ENCODE measurements around the gene RITA1.
"Not testable (repeated sequence)": the region's sequence is repeated elsewhere in the genome, so short reads cannot be mapped to it uniquely, and the experiment has no call there.

Gene RITA1

DNA sequence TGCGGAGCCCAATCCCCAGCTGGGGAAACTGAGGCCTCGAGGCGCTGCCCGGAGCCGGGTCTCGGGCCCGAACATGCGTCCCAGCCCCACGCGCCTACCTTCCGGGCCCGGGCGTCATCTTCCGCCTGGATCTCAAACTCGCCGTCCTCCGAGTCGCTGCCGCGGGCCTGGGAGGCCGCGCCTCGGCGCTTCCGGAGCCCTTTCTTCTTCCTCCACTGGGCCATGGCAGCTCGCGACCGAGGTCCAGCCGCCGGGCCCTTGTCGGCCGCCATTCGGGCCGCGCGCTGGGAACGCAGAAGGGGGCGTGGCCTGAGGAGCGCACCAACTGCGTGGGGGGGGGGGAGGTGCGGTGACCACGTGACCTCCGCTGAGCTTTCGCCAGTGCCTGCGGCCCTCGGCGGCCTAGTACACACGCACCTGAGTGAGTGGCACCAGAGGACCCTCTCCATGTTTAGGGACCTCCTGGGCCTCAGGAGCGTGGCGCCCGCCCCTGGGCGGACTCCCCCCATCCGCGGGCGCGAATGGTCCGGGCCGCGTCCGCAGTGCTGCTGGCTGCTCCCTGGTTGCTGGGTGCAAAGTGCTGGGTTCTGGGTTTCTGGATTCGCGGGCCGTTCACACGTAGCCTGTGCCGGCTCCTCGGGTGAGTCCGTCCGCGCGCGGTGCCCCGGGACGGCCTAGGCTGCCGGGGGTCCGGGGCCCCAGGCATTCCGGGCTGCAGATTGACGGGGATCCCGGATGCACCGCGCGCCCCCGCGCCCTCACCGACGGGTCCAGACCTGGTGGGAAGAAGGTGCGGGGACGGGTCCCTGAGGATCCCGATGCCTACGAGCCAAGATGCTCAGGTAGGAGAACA, at the start of gene RITA1, which contains the start of gene DDX54:
RITA1 (plus strand) TSS at position 542 of the 853 bp plus-strand sequence. CDS start 1,026 bp downstream, outside the sequence.
DDX54 (minus strand) TSS at position 299 of the 853 bp plus-strand sequence; CDS start at position 272, 27 bp downstream.
- DNase-seq = peak; percentile 68

DNA sequence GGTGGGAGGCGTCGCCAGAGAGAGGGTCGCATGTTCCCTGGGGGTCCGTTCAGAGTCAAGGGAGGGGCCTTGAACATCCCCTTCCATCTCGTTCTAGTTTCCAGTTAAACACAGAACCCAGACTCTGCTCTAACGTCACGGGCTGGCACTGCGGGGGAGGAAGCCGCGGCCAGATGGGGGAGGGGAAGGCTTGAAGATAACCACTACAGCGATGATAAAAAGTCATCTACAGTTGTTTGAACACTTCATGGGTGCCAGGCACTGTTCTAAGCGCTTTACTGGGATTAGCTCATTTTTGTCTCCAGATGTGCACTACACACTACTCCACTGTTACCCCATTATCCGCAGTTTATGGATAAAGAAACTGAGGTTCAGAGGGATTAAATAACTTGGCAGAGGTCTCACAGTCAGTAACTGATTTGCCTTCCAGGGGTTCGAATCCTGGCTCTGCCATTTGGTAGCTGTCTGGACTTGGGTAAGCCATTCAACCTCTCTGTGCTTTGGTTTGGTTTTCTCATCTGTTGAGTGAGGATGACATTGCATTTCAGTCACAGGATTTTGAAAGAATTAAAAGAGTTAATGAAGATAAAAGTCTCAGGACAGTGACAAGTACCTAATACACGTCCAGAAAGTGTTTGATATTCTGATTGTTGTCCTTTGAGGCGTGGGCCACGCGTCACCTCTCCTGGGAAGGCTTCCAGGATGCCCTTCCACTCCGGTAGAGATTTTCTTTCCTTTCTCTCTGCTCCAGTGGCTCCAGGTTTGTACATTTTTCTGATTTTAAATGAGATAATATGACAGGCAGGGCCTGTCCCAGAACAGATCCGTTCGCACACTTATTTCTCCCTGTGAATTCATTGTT, 49.2 kb upstream of the RITA1 start:
- peak; percentile 59 for DNase-seq

DNA sequence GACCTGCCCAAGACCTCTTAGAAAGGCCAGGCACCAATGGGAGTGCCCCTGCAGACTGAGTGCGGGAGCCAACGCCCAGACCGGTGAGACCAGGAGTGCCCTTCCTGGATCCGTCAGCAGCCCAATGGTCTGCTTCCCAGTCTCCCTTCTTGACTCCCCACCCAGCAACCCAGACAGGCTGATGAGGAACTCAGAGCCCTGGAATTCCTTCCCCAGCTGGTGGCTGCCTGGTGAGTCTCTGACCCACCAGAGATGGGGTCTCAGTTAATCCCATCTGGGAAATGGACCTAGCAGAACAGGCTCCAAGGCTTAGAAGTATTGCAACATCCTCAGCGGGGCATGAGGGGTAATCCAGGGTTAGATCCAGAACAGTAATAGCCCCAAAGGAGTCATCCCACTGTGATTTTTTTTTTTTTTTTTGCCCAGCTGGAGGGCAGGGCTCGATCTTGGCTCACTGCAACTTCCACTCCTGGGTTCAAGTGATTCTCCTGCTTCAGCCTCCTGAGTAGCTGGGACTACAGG, 48.5 kb upstream of the RITA1 start:
- no peak for DNase-seq

- no peak for DNase-seq
Measured at GRCh38 chr12:113137861-113138783, 47.4 kb upstream of the RITA1 start.

DNA sequence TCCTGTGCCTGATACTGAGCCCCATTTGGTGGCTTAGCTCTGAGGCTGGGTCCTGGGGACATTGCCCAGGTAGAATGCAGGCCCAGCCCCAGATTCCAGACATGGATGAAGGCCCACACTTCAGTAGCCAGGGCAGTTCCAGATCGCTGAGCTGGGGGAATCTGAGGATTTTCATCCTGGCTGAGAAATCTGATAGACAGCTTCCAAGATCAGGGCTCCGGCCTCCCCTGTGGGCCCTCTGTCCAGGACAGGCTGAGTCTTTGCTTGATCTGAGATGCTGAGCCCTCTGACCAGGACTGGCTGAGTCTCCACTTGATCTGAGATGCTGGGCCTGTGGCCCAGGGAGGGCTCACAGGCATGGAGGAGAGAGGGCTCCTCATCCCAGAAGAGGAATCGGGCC, 46.7 kb upstream of the RITA1 start:
- peak; percentile 72 for DNase-seq

- no peak for DNase-seq
Measured at GRCh38 chr12:113140706-113141105, 44.8 kb upstream of the RITA1 start.

DNA sequence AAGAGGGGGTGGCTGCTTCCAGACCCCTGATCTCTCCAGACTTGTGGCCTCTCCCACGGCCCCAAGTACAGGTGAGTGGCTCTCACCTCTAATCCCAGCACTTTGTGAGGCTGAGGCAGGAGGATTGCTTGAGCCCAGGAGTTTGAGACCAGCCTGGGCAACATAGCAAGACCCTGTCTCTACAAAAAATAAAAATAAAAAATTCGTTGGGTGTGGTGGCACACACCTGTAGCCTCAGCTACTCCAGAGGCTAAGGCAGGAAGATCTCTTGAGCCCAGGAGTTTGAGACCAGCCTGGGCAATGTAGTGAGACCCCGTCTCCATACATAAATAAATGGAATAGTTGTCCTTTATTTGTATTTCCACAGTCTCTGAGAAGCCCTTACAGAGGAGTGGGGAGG, 43.8 kb upstream of the RITA1 start:
- not testable (repeated sequence) for DNase-seq

DNA sequence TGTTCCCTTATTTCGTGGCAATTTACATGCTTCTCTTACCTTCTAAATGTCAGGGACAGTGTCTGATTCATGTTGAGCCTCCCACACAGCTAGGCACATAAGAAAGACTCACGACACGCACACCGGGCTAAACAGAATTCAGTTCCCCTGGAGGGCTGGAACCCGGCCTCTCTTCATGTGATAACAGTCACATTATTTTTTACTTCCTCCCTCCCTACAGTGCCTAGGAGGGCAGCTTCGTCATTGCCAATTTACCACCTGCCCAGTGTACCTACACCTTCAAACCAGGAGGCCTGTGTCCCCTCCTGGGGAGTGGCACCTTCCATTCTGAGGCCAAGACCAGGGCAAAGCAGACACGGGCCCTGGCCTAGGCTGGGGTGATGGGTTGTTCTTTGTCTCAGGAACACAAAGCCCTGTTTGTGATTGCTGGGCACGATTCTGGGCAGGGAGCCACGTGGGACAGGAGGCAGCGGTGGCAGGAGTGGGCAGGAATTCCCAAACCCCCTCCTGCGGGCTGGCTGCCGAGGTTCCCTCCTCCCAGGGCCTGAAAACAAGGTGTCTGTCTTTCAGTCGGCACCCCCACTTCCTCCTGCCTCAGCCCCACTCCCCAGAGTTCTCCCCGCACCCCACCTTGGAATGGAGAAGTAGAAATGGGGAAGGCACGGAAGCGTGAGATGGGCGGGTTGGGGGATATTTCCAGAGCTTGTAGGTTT, 43.2 kb upstream of the RITA1 start:
- DNase-seq = no peak

DNA sequence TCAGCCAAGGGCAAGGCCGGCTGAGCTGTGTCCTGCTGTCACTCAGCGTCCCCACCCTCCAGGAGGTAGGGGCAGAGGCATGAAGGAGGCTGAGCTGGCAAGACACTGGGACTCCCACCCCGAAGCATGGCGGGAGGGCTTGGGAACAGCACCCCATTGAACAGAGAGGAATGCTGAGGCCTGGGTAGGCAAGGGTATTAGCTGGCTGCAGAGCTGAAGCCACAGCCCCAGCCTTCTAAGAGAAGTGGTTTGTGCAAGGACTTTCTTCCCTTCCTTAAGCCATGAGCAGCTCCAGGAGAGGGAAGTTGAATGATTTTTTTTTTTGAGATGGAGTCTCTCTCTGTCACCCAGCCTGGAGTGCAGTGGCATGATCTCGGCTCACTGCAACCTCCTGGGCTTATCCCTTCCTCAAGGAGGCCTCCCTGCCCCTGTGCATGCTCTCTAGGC, 42.6 kb upstream of the RITA1 start:
- no peak for DNase-seq

GRCh38 chr12:113143959-113144358, 41.6 kb upstream of the RITA1 start:
- no peak for DNase-seq

GRCh38 chr12:113144806-113145205, 40.7 kb upstream of the RITA1 start:
- DNase-seq = no peak

DNA sequence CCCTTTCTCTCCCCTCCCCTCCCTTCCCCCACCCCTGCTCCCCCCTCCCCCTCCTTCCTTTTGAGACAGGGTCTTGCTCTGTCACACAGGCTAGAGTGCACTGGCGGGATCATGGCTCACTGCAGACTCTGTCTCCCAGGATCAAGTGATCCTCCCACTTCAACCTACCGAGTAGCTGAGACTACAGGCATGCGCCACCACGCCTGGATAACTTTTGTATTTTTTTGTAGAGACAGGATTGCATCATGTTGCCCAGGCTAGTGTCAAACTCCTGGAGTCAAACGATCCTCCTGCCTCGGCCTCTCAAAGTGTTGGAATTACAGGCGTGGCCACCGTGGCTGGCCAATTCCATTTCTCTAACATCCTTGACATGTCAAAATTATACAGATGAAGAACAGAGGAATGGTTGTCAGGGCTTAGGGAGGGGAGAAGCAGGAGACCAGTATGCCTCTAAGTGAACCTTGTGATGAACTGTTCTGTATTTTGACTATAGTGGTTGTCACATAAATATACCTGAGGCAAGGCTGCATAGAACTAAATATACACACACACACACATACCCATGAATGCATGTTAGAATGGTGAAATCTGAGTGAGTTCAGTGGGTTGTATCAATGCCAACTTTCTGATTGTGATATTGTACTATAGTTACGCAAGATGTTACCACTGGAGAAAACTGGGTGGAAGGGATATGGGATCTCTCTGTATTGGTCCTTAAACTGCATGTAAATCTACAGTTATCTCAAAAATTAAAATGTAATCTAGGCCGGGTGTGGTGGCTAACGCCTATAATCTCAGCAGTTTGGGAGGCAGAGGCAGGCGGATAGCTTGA, 39.6 kb upstream of the RITA1 start:
- no peak for DNase-seq

- DNase-seq = no peak
Measured at GRCh38 chr12:113146999-113147398, 38.5 kb upstream of the RITA1 start.

- DNase-seq = peak; percentile 94
Measured at GRCh38 chr12:113149361-113150150, 36.0 kb upstream of the RITA1 start, which contains the start of gene CFAP73. Gene CFAP73, plus strand, starts transcription at chr12:113149724. Its CDS starts 134 bp downstream, at chr12:113149858.

DNA sequence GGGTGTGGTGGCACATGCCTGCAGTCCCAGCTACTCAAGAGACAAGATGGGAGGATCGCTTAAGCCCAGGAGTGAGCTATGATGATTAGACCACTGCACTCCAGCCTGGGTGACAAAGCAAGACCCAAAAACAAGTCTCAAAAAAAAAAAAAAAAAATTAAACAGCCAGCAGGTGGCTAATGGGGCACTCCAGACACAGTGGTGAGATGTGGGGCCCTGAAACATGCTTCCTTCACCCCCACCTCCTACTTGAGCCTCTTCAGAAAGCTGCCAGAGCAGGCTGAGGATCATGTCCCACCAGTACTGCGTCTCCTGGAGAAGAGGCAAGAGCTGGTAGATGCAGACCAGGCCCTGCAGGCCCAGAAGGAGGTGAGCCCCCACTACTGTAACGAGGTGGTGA, 33.9 kb upstream of the RITA1 start:
- DNase-seq = no peak

DNA sequence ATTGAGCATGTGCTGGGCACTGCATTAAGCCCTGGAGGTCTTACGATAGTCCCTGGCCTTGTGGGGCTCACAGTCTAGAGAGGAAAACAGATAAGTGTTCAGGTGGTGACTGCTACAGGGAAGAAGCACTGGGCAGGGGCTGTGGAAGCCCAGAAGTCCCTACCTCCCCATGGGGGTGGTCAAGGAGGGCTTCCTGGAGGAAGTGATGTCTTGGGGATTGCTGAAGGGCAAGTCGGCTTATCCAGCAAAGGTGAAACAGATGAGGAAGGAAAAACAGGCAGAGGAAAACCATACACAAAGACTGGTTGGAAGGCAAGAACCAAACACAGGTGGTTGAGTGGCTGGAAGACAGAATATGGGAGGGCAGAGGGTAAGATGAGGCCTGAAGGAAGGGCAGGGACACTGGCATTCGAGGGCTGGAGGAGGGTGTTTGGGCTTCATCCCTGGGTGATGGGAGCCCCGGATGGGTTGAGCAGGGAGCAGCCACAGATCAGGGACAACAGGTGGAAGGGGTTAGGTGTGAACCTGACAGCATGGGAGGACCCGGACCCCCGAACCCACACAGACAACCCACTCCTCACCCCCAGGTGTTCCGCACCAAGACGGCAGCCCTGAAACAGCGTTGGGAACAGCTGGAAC, 33.2 kb upstream of the RITA1 start:
- DNase-seq = no peak

GRCh38 chr12:113152835-113153814, 32.4 kb upstream of the RITA1 start:
- peak; percentile 32 for DNase-seq
